Motor neuron (in vitro differentiated cells): ENCODE data around the gene TM9SF1. TPM values are rescaled to one million over a fixed set of nuclear protein-coding genes. Genes with fewer than 3 reads are reported as not detected.
A peak's percentile ranks its signal among the peaks of the same experiment; 100 is the strongest.

Experiments used
- ATAC-seq, 8 experiments: fragments of 200-7000 bp; cut with Tn5 transposase; replicated peaks in 6 of 8; 2 replicates each; pipeline ENCODE4 v1.8.0; 2021; ENCODE audit warnings: mild to moderate bottlenecking in 8 of 8, moderate library complexity in 8 of 8
- H3K27ac ChIP-seq, 2 donors: fragments of 250-450 bp; sonication (Bioruptor Pico); 2 replicates each; pipeline ENCODE4 v1.9.0; 2021; ENCODE audit warnings: antibody characterized with exemption in 2 of 2, mild to moderate bottlenecking in 2 of 2, moderate library complexity in 1 of 2
- H3K4me1 ChIP-seq, 2 donors: fragments of 250-450 bp; sonication (Bioruptor Pico); replicated peaks in 1 of 2; 2 replicates each; pipeline ENCODE4 v1.6.1; 2021; ENCODE audit warnings: antibody characterized with exemption in 2 of 2, mild to moderate bottlenecking in 2 of 2, moderate library complexity in 1 of 2
- H3K4me3 ChIP-seq, 5 donors: fragments of 250-450 bp; sonication (Bioruptor Pico); 2 replicates each; pipeline ENCODE4 v1.9.0; 2021; ENCODE audit warnings: antibody characterized with exemption in 5 of 5, mild to moderate bottlenecking in 5 of 5, moderate library complexity in 4 of 5
- WGBS, 10 experiments: fragments of 450-650 bp; shearing (Covaris generic); methylation state at CpG; one replicate each; pipeline ENCODE4 v1.0.0; 2022; 5-methylcytosine and 5-hydroxymethylcytosine counted together
- in situ Hi-C, 9 experiments: fragments of 400-800 bp; cut with MboI; loops; one replicate each; pipeline ENCODE4 v1.15.0; 2021; ENCODE audit warnings: low sequenced_read_pairs in 9 of 9, low pct_unique_long_range_greater_than_20kb in 2 of 9; ENCODE audit not compliant: unreplicated experiment in 9 of 9
- total RNA-seq, 8 experiments: library from RNA; unstranded; fragments of 300-600 nt; gene quantifications; 2 replicates each; pipeline versions ENCODE4 v1.2.3 to v1.2.4, GENCODE V29; 2022

Gene TM9SF1
- total RNA-seq, 8 experiments from 2014 or later: 17.6 to 53.1 (median 30.8) TPM

- WGBS, 10 experiments: no CpG with 5 or more reads among the region's 25 CpGs
- in situ Hi-C loops: no loop called here
- H3K4me3 ChIP-seq: peak within 1 kb of the TSS; percentile 59 to 87 (median 72)
- peaks cover 10 to 11% of the 10 kb centered on the region in 2 donors for H3K4me1 ChIP-seq
- ATAC-seq: peak; percentile 52 to 77 (median 72)
- H3K27ac ChIP-seq: peak within 1 kb of the TSS; percentile 70 to 89
These were observed 48.7 kb downstream of the TM9SF1 start, which contains the start of gene PSME2 for GRCh38 chr14:24146453-24146977. TSS of gene PSME2 (minus strand) at chr14:24146610. CDS start at chr14:24146581, 29 bp downstream.

GRCh38 chr14:24145690-24146452, 49.4 kb downstream of the TM9SF1 start:
- peak overlapping the region; percentile 67 to 68 for H3K27ac ChIP-seq

GRCh38 chr14:24145219-24145618, 50.0 kb downstream of the TM9SF1 start:
- in situ Hi-C loops: no loop called here
- ATAC-seq: no peak
- H3K27ac ChIP-seq: no peak overlapping the region
- whole genome bisulfite sequencing, 10 experiments: 90 to 100% methylated on average over 1 to 2 of the region's 2 CpGs; no CpG with 5 or more reads in 8 of the 10 experiments
- no peak overlapping the region for H3K4me3 ChIP-seq
- H3K4me1 ChIP-seq: peaks cover 10 to 11% of the 10 kb centered on the region in 2 donors

More at GRCh38 chr14:24145690-24146452, 49.4 kb downstream of the TM9SF1 start:
- in situ Hi-C loops: no loop called here
- peaks cover 10 to 11% of the 10 kb centered on the region in 2 donors for H3K4me1 ChIP-seq
- peak in 3 of 8 experiments; percentile 0 for ATAC-seq
- H3K4me3 ChIP-seq: peak overlapping the region; percentile 59 to 87 (median 72)
- 7 to 48% (median 26%) methylated on average over 2 to 5 of the region's 9 CpGs; no CpG with 5 or more reads in 3 of the 10 experiments for WGBS, 10 experiments

GRCh38 chr14:24144451-24144850, 50.8 kb downstream of the TM9SF1 start:
- Histone ChIP-seq H3K4me3 (no peak overlapping the region), H3K27ac (no peak overlapping the region), H3K4me1 (peaks cover 13 to 14% of the 10 kb centered on the region in 2 donors)
- in situ Hi-C loops: no loop called here
- WGBS, 10 experiments: 40 to 100% (median 100%) methylated on average over 1 of the region's 1 CpG; no CpG with 5 or more reads in 3 of the 10 experiments
- no peak for ATAC-seq

GRCh38 chr14:24143511-24143910, 51.7 kb downstream of the TM9SF1 start:
- Histone ChIP-seq H3K27ac (no peak overlapping the region), H3K4me1 (peaks cover 12 to 14% of the 10 kb centered on the region in 2 donors), H3K4me3 (no peak overlapping the region)
- WGBS, 10 experiments: no CpG with 5 or more reads among the region's 2 CpGs
- no peak for ATAC-seq
- in situ Hi-C loops: no loop called here

GRCh38 chr14:24141097-24141880, 54.0 kb downstream of the TM9SF1 start, which contains the start of gene EMC9:
TSS of gene EMC9 (minus strand) at chr14:24141591. CDS start at chr14:24141304, 287 bp downstream.
- Histone ChIP-seq H3K4me3 (peak within 1 kb of the TSS; percentile 60 to 77 (median 74)), H3K27ac (peak within 1 kb of the TSS; percentile 58 to 81), H3K4me1 (peaks cover 10 to 12% of the 10 kb centered on the region in 2 donors)
- ATAC-seq: peak; percentile 85 to 92 (median 90)
- 0 to 3% (median 0%) methylated on average over 2 to 11 of the region's 65 CpGs; no CpG with 5 or more reads in 7 of the 10 experiments for WGBS, 10 experiments
- in situ Hi-C loops: no loop called here

- H3K4me3 ChIP-seq: peak overlapping the region in 2 of 5 donors; percentile 74
- H3K27ac ChIP-seq: no peak overlapping the region
- 78 to 98% (median 88%) methylated on average over 1 to 7 of the region's 9 CpGs; no CpG with 5 or more reads in 6 of the 10 experiments for WGBS, 10 experiments
- H3K4me1 ChIP-seq: peaks cover 6 to 12% of the 10 kb centered on the region in 2 donors
- ATAC-seq: no peak
- in situ Hi-C loops: no loop called here
These were observed 55.8 kb downstream of the TM9SF1 start for GRCh38 chr14:24139272-24139934.

Other genes with a start within 250 kb of the TM9SF1 start
- gene DHRS4, start 241.7 kb downstream of the TM9SF1 start, total RNA-seq: 10 to 100 TPM in 4 of 8 experiments, 1 to 10 TPM in 4; 3.3 to 91.0 (median 12.7) TPM
- 10 to 100 TPM in 3 of 8 experiments, 1 to 10 TPM in 5; 2.2 to 38.3 (median 7.0) TPM for gene DHRS4L2, start 206.5 kb downstream of the TM9SF1 start, total RNA-seq
- gene CARMIL3, start 143.4 kb downstream of the TM9SF1 start, total RNA-seq: 10 to 100 TPM in 6 of 8 experiments, 1 to 10 TPM in 2; 3.7 to 44.7 (median 25.6) TPM
- 1 to 10 TPM in 4 of 8 experiments, under 1 TPM in 4; 0.54 to 3.3 (median 1.2) TPM for gene CPNE6, start 123.9 kb downstream of the TM9SF1 start, total RNA-seq
- 10 to 100 TPM in 7 of 8 experiments, 1 to 10 TPM in 1; 7.6 to 66.5 (median 33.2) TPM for gene PCK2, start 101.1 kb downstream of the TM9SF1 start, total RNA-seq
- gene DCAF11, start 80.7 kb downstream of the TM9SF1 start, total RNA-seq: 10 to 100 TPM; 43.1 to 80.7 (median 52.6) TPM
- gene NRL, start 80.5 kb downstream of the TM9SF1 start, total RNA-seq: 1 to 10 TPM; 1.1 to 2.6 (median 2.1) TPM
- gene FITM1, start 64.8 kb downstream of the TM9SF1 start, total RNA-seq: 1 to 10 TPM in 2 of 8 experiments, under 1 TPM in 5, not detected in 1; 0.27 to 2.2 (median 0.83) TPM
- 100 to 1,000 TPM in 4 of 8 experiments, 10 to 100 TPM in 4; 40.1 to 318 (median 102) TPM for gene PSME1, start 59.2 kb downstream of the TM9SF1 start, total RNA-seq
- 10 to 100 TPM; 16.7 to 41.2 (median 26.0) TPM for gene EMC9, start 53.9 kb downstream of the TM9SF1 start, total RNA-seq
- 100 to 1,000 TPM in 5 of 8 experiments, 10 to 100 TPM in 3; 77.2 to 504 (median 129) TPM for gene PSME2, start 48.8 kb downstream of the TM9SF1 start, total RNA-seq
- gene RNF31, start 47.9 kb downstream of the TM9SF1 start, total RNA-seq: 10 to 100 TPM; 35.0 to 79.5 (median 46.3) TPM
- gene IRF9, start 34.2 kb downstream of the TM9SF1 start, total RNA-seq: 100 to 1,000 TPM in 2 of 8 experiments, 10 to 100 TPM in 4, 1 to 10 TPM in 2; 6.6 to 151 (median 34.7) TPM
- 10 to 100 TPM in 6 of 8 experiments, 1 to 10 TPM in 2; 2.6 to 41.2 (median 23.5) TPM for gene REC8, start 23.4 kb downstream of the TM9SF1 start, total RNA-seq
- gene IPO4, start 6.6 kb downstream of the TM9SF1 start, total RNA-seq: 10 to 100 TPM; 17.4 to 90.0 (median 39.8) TPM
- gene TSSK4, start 10.3 kb upstream of the TM9SF1 start, total RNA-seq: 10 to 100 TPM in 1 of 8 experiments, 1 to 10 TPM in 7; 1.8 to 10.1 (median 3.4) TPM
- gene CHMP4A, start 18.0 kb upstream of the TM9SF1 start, total RNA-seq: 10 to 100 TPM; 48.4 to 76.0 (median 55.8) TPM
- 10 to 100 TPM; 12.1 to 38.8 (median 27.0) TPM for gene MDP1, start 20.6 kb upstream of the TM9SF1 start, total RNA-seq
- 100 to 1,000 TPM; 180 to 362 (median 267) TPM for gene NEDD8, start 36.9 kb upstream of the TM9SF1 start, total RNA-seq
- gene GMPR2, start 37.5 kb upstream of the TM9SF1 start, total RNA-seq: 10 to 100 TPM; 46.7 to 87.8 (median 69.0) TPM
- gene TINF2, start 47.2 kb upstream of the TM9SF1 start, total RNA-seq: 10 to 100 TPM; 33.4 to 54.3 (median 44.4) TPM
- gene TGM1, start 67.7 kb upstream of the TM9SF1 start, total RNA-seq: 1 to 10 TPM in 7 of 8 experiments, under 1 TPM in 1; 0.92 to 4.7 (median 2.1) TPM
- 10 to 100 TPM; 13.3 to 28.0 (median 19.6) TPM for gene RABGGTA, start 76.2 kb upstream of the TM9SF1 start, total RNA-seq
- gene DHRS1, start 104.3 kb upstream of the TM9SF1 start, total RNA-seq: 10 to 100 TPM; 11.4 to 26.5 (median 16.4) TPM
- 10 to 100 TPM; 13.5 to 32.8 (median 16.6) TPM for gene NOP9, start 104.4 kb upstream of the TM9SF1 start, total RNA-seq
- gene CIDEB, start 112.5 kb upstream of the TM9SF1 start, total RNA-seq: 1 to 10 TPM in 1 of 8 experiments, under 1 TPM in 2, not detected in 5; 0.32 to 1.6 (median 0.40) TPM
- gene LTB4R2, start 114.7 kb upstream of the TM9SF1 start, total RNA-seq: 10 to 100 TPM in 1 of 8 experiments, 1 to 10 TPM in 7; 1.3 to 14.6 (median 2.3) TPM
- gene LTB4R, start 116.1 kb upstream of the TM9SF1 start, total RNA-seq: 10 to 100 TPM in 1 of 8 experiments, 1 to 10 TPM in 6, under 1 TPM in 1; 0.92 to 13.6 (median 2.1) TPM
- gene ADCY4, start 139.6 kb upstream of the TM9SF1 start, total RNA-seq: 1 to 10 TPM in 4 of 8 experiments, under 1 TPM in 4; 0.43 to 3.7 (median 1.2) TPM
- 1 to 10 TPM in 3 of 8 experiments, under 1 TPM in 2, not detected in 3; 0.29 to 7.9 (median 1.3) TPM for gene RIPK3, start 144.6 kb upstream of the TM9SF1 start, total RNA-seq
- gene NFATC4, start 172.7 kb upstream of the TM9SF1 start, total RNA-seq: 100 to 1,000 TPM in 3 of 8 experiments, 10 to 100 TPM in 2, 1 to 10 TPM in 3; 5.1 to 345 (median 13.4) TPM
- 10 to 100 TPM in 3 of 8 experiments, 1 to 10 TPM in 5; 2.1 to 78.7 (median 6.3) TPM for gene NYNRIN, start 203.6 kb upstream of the TM9SF1 start, total RNA-seq
- gene CBLN3, start 234.2 kb upstream of the TM9SF1 start, total RNA-seq: 1 to 10 TPM in 4 of 8 experiments, under 1 TPM in 4; 0.16 to 7.9 (median 1.1) TPM
- gene KHNYN, start 234.5 kb upstream of the TM9SF1 start, total RNA-seq: 10 to 100 TPM in 7 of 8 experiments, 1 to 10 TPM in 1; 8.5 to 59.9 (median 17.4) TPM
- 10 to 100 TPM; 34.6 to 72.5 (median 55.1) TPM for gene SDR39U1, start 247.3 kb upstream of the TM9SF1 start, total RNA-seq